NCI-H460 (cell line): ENCODE results near the gene USP17L28. TPM values are rescaled to one million over a fixed set of nuclear protein-coding genes. Genes with fewer than 3 reads are reported as not detected.
"Not testable (repeated sequence)": the region's sequence is repeated elsewhere in the genome, so short reads cannot be mapped to it uniquely, and the experiment has no call there.

Experiments used
- DNase-seq: peaks from one replicate; pipeline ENCODE4 v3.0.0-alpha.2; 2016; ENCODE audit warnings: low read depth; ENCODE audit errors: extremely low read depth
- polyA plus RNA-seq: library from polyadenylated mRNA; depleted of rRNA; stranded (reverse); fragments of >200 nt; gene quantifications from 2 replicates; pipeline ENCODE4 v1.2.3, GENCODE V29; 2014; cell fraction: nucleus; rRNA removed
- total RNA-seq: library from RNA; depleted of rRNA; stranded (reverse); fragments of >200 nt; shearing (Covaris generic); gene quantifications from 2 replicates; pipeline ENCODE4 v1.2.3, GENCODE V29; 2014; rRNA removed

Gene USP17L28
- total RNA-seq, result not detected in 2 replicates
- polyA plus RNA-seq, result not detected in 2 replicates

DNA sequence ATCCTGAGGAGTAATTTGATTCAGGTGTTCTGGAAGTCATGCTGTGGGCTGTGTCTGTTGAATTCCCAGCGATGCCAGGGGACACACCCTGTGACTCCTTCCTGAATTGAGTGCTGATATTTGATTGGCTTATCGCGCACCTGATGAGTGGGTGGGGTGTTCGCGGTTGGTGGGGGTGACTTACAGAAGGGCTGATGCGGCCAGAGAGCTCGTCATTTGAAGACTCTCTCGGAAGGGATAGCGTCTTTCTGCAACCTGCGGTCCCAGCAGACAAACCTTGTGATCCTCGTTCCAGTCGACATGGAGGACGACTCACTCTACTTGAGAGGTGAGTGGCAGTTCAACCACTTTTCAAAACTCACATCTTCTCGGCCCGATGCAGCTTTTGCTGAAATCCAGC, at the start of gene USP17L28:
USP17L28 (plus strand) TSS at position 301 of the 400 bp plus-strand sequence; CDS start at position 301, 0 bp downstream.
- not testable (repeated sequence) for DNase-seq

GRCh38 chr4:9324191-9324590, 24.5 kb upstream of the USP17L28 start:
- DNase-seq, result not testable (repeated sequence)

DNA sequence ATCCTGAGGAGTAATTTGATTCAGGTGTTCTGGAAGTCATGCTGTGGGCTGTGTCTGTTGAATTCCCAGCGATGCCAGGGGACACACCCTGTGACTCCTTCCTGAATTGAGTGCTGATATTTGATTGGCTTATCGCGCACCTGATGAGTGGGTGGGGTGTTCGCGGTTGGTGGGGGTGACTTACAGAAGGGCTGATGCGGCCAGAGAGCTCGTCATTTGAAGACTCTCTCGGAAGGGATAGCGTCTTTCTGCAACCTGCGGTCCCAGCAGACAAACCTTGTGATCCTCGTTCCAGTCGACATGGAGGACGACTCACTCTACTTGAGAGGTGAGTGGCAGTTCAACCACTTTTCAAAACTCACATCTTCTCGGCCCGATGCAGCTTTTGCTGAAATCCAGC, 23.8 kb upstream of the USP17L28 start, which contains the start of gene USP17L24:
USP17L24 (plus strand) TSS at position 301 of the 400 bp plus-strand sequence; CDS start at position 301, 0 bp downstream.
- DNase-seq, result not testable (repeated sequence)

DNA sequence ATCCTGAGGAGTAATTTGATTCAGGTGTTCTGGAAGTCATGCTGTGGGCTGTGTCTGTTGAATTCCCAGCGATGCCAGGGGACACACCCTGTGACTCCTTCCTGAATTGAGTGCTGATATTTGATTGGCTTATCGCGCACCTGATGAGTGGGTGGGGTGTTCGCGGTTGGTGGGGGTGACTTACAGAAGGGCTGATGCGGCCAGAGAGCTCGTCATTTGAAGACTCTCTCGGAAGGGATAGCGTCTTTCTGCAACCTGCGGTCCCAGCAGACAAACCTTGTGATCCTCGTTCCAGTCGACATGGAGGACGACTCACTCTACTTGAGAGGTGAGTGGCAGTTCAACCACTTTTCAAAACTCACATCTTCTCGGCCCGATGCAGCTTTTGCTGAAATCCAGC, 19.1 kb upstream of the USP17L28 start, which contains the start of gene USP17L25:
USP17L25 (plus strand) TSS at position 301 of the 400 bp plus-strand sequence; CDS start at position 301, 0 bp downstream.
- DNase-seq, result not testable (repeated sequence)

GRCh38 chr4:9334358-9334757, 14.3 kb upstream of the USP17L28 start, which contains the start of gene USP17L26:
USP17L26 (plus strand) TSS chr4:9334658; CDS start chr4:9334658, 0 bp downstream.
- not testable (repeated sequence) for DNase-seq

GRCh38 chr4:9339103-9339502, 9.6 kb upstream of the USP17L28 start, which contains the start of gene USP17L5:
USP17L5 (plus strand) TSS chr4:9339403; CDS start chr4:9339403, 0 bp downstream.
- DNase-seq, result not testable (repeated sequence)

GRCh38 chr4:9343848-9344247, 4.8 kb upstream of the USP17L28 start, which contains the start of gene USP17L27:
USP17L27 (plus strand) TSS chr4:9344148; CDS start chr4:9344148, 0 bp downstream.
- not testable (repeated sequence) for DNase-seq

DNA sequence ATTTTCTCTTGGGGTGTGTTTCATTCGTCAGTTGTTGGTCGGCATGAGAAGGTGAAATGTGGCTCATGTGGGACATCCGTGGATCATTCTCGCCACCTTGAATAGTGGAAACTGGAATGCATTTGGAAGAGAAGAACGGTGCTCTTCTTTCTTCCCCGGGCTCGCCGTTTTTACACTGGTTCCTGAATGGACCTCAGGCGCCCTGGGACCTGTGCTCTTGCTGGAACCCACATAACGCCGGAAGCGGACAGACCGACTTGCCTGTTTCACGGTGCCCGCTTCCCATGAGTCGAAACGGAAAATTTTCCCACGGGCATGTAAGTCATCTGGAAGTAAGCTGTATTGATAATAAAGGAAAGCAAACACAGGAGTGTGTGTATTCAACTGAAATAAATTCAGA, 2.2 kb downstream of the USP17L28 start:
- not testable (repeated sequence) for DNase-seq

GRCh38 chr4:9353338-9353737, 4.6 kb downstream of the USP17L28 start, which contains the start of gene USP17L29:
USP17L29 (plus strand) TSS chr4:9353638; CDS start chr4:9353638, 0 bp downstream.
- not testable (repeated sequence) for DNase-seq

DNA sequence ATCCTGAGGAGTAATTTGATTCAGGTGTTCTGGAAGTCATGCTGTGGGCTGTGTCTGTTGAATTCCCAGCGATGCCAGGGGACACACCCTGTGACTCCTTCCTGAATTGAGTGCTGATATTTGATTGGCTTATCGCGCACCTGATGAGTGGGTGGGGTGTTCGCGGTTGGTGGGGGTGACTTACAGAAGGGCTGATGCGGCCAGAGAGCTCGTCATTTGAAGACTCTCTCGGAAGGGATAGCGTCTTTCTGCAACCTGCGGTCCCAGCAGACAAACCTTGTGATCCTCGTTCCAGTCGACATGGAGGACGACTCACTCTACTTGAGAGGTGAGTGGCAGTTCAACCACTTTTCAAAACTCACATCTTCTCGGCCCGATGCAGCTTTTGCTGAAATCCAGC, 14.1 kb downstream of the USP17L28 start, which contains the start of gene USP17L30:
USP17L30 (plus strand) TSS at position 301 of the 400 bp plus-strand sequence; CDS start at position 301, 0 bp downstream.
- DNase-seq, result not testable (repeated sequence)

GRCh38 chr4:9379881-9380280, 31.2 kb downstream of the USP17L28 start:
- not testable (repeated sequence) for DNase-seq

GRCh38 chr4:9381012-9381534, 32.4 kb downstream of the USP17L28 start:
- not testable (repeated sequence) for DNase-seq

DNA sequence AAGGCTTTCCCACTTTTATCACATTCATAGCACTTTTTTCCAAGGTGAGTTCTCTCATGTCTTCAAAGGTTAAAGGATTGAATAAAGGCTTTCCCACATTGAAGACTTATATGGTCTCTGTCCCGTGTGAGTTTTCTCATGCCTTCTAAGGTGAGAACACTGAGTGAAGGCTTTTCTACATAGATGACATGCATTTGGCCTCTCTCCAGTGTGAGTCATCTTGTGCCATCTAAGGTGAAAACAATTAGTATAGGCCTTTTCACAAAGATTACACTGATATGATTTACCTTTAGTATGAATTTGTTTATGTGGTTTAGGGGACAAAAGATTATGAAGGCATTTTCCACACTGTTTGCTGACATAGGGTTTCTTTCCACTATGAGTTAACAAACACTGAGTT, 35.4 kb downstream of the USP17L28 start:
- no peak for DNase-seq

- not testable (repeated sequence) for DNase-seq
These were observed 40.3 kb downstream of the USP17L28 start for GRCh38 chr4:9389001-9389400.

Other genes with a start within 250 kb of the USP17L28 start
- gene FAM90A26, start 178.5 kb upstream of the USP17L28 start, total RNA-seq, result not detected in 2 replicates
- not detected in 2 replicates for gene USP17L10, start 138.2 kb upstream of the USP17L28 start, total RNA-seq
- gene USP17L11, start 133.5 kb upstream of the USP17L28 start, total RNA-seq, result not detected in 2 replicates
- gene USP17L12, start 128.7 kb upstream of the USP17L28 start, total RNA-seq, result not detected in 2 replicates
- gene USP17L13, start 124.0 kb upstream of the USP17L28 start, total RNA-seq, result not detected in 2 replicates
- gene USP17L15, start 114.5 kb upstream of the USP17L28 start, total RNA-seq, result 0.05 TPM in 1 of 2 replicates, not detected in the other
- not detected in 2 replicates for gene USP17L17, start 105.0 kb upstream of the USP17L28 start, total RNA-seq
- not detected in 2 replicates for gene USP17L18, start 100.3 kb upstream of the USP17L28 start, total RNA-seq
- gene USP17L19, start 95.5 kb upstream of the USP17L28 start, total RNA-seq, result not detected in 2 replicates
- gene USP17L20, start 90.8 kb upstream of the USP17L28 start, total RNA-seq, result not detected in 2 replicates
- not detected in 2 replicates for gene USP17L21, start 86.0 kb upstream of the USP17L28 start, total RNA-seq
- gene USP17L22, start 81.3 kb upstream of the USP17L28 start, total RNA-seq, result not detected in 2 replicates
- gene USP17L24, start 23.7 kb upstream of the USP17L28 start, total RNA-seq, result not detected in 2 replicates
- not detected in 2 replicates for gene USP17L25, start 19.0 kb upstream of the USP17L28 start, total RNA-seq
- not detected in 2 replicates for gene USP17L26, start 14.2 kb upstream of the USP17L28 start, total RNA-seq
- not detected in 2 replicates for gene USP17L5, start 9.5 kb upstream of the USP17L28 start, total RNA-seq
- not detected in 2 replicates for gene USP17L27, start 4.7 kb upstream of the USP17L28 start, total RNA-seq
- not detected in 2 replicates for gene USP17L29, start 4.7 kb downstream of the USP17L28 start, total RNA-seq
- not detected in 2 replicates for gene USP17L30, start 14.2 kb downstream of the USP17L28 start, total RNA-seq
- gene DEFB131A, start 95.5 kb downstream of the USP17L28 start, total RNA-seq, result not detected in 2 replicates